HL-60 (cell line): ENCODE data around the gene COIL.

Experiments used
- CTCF ChIP-seq: IDR thresholded peaks from one replicate; pipeline ENCODE4 v1.5.1; 2011; ENCODE audit warnings: low read length, control low read depth, inconsistent platforms; ENCODE audit not compliant: insufficient read depth
- GABPA ChIP-seq: IDR thresholded peaks from 2 replicates; pipeline ENCODE4 v1.6.1; 2012; ENCODE audit warnings: low read depth
- POLR2AphosphoS5 ChIP-seq: IDR thresholded peaks from 2 replicates; pipeline ENCODE4 v1.6.1; 2012; ENCODE audit warnings: low read depth
- REST ChIP-seq: IDR thresholded peaks from 2 replicates; pipeline ENCODE4 v1.6.1; 2012; ENCODE audit warnings: low read depth; ENCODE audit not compliant: insufficient replicate concordance
- SPI1 ChIP-seq: IDR thresholded peaks from 2 replicates; pipeline ENCODE4 v1.6.1; 2012; ENCODE audit warnings: low read depth, mild to moderate bottlenecking, borderline replicate concordance

- no peak for TF ChIP-seq POLR2AphosphoS5
- no peak for TF ChIP-seq CTCF
- TF ChIP-seq GABPA: 0 out of 2 replicates have a peak, but pooled peaks have one; percentile 38
- TF ChIP-seq REST: no peak
- no peak for TF ChIP-seq SPI1
Observed at GRCh38 chr17:56914581-56915273, 46.1 kb downstream of the COIL start.
